Stomach (tissue), 4 donors: ENCODE data around the gene AQP7.

Experiments
- EP300 ChIP-seq: sonication (generic); formaldehyde crosslinking; IDR thresholded peaks from one replicate; pipeline ENCODE4 v1.6.1; 2017; ENCODE audit warnings: antibody characterized with exemption
- POLR2A ChIP-seq, 4 donors: fragments of 450-650 bp; IDR thresholded peaks; one replicate each; pipeline ENCODE4 v1.6.1; 2016; ENCODE audit warnings: antibody characterized with exemption in 4 of 4, control low read depth in 2 of 4, mild to moderate bottlenecking in 1 of 4, moderate library complexity in 1 of 4

GRCh38 chr9:33379666-33380389 is 22.5 kb downstream of the AQP7 start:
- TF ChIP-seq EP300 (no peak), POLR2A (IDR thresholded peaks at IDR 0.05) (no peak)
